ENCODE data around the gene P2RY1. TPM values are rescaled to one million over a fixed set of nuclear protein-coding genes. Genes with fewer than 3 reads are reported as not detected.
"Not testable (repeated sequence)": the region's sequence is repeated elsewhere in the genome, so short reads cannot be mapped to it uniquely, and the experiment has no call there.

Gene P2RY1
- total RNA-seq, 1 donor from 2014 or later = 2.1 TPM

DNA sequence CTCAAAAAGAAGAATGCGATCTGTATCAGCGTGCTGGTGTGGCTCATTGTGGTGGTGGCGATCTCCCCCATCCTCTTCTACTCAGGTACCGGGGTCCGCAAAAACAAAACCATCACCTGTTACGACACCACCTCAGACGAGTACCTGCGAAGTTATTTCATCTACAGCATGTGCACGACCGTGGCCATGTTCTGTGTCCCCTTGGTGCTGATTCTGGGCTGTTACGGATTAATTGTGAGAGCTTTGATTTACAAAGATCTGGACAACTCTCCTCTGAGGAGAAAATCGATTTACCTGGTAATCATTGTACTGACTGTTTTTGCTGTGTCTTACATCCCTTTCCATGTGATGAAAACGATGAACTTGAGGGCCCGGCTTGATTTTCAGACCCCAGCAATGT is 1.3 kb downstream of the P2RY1 start:
- TF ChIP-seq, protein P1, sequence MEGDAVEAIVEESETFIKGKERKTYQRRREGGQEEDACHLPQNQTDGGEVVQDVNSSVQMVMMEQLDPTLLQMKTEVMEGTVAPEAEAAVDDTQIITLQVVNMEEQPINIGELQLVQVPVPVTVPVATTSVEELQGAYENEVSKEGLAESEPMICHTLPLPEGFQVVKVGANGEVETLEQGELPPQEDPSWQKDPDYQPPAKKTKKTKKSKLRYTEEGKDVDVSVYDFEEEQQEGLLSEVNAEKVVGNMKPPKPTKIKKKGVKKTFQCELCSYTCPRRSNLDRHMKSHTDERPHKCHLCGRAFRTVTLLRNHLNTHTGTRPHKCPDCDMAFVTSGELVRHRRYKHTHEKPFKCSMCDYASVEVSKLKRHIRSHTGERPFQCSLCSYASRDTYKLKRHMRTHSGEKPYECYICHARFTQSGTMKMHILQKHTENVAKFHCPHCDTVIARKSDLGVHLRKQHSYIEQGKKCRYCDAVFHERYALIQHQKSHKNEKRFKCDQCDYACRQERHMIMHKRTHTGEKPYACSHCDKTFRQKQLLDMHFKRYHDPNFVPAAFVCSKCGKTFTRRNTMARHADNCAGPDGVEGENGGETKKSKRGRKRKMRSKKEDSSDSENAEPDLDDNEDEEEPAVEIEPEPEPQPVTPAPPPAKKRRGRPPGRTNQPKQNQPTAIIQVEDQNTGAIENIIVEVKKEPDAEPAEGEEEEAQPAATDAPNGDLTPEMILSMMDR (IDR thresholded peaks at IDR 0.05; ENCODE audit: unreplicated experiment) = no peak
- Mint-ChIP-seq H3K9me3 (ENCODE audit: low read depth) (no peaks in the 10 kb centered on the region), H3K36me3 (ENCODE audit: insufficient read depth) (no peaks in the 10 kb centered on the region), H3K27me3 (peaks cover 32% of the 10 kb centered on the region), H3K4me3 (ENCODE audit: low read depth) (peak overlapping the region; percentile 94), H3K27ac (no peak overlapping the region), H3K4me1 (ENCODE audit: low read depth) (peaks cover 15% of the 10 kb centered on the region)
- no peak for DNase-seq (ENCODE audit: low spot score, unreplicated experiment)

- Mint-ChIP-seq H3K36me3 (ENCODE audit: insufficient read depth) (no peaks in the 10 kb centered on the region), H3K27ac (no peak overlapping the region), H3K27me3 (peaks cover 25% of the 10 kb centered on the region), H3K4me3 (ENCODE audit: low read depth) (no peak overlapping the region), H3K4me1 (ENCODE audit: low read depth) (peaks cover 13% of the 10 kb centered on the region), H3K9me3 (ENCODE audit: low read depth) (no peaks in the 10 kb centered on the region)
- TF ChIP-seq, protein P1 (IDR thresholded peaks at IDR 0.05; ENCODE audit: unreplicated experiment) = no peak
- DNase-seq (ENCODE audit: low spot score, unreplicated experiment) = no peak
Observed at GRCh38 chr3:152839511-152839910, 4.6 kb downstream of the P2RY1 start.

DNA sequence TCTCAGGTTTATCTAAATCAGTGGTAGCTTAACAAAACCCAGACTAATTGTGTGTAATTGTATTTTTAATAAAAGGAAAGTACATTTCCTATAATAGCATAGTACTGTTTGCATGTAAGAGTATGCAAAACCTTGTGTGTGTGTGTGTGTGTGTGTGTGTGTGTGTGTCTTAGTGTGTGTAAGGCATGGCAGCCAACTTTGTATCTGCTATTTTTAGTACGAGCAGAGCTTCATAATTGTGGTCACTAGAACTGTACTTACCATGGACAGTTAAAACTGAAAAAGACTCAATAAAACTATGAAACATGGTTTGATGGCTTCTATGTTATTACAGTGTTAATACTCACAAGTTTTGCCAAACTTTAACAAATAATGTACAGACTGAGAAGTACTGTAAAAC is 6.2 kb downstream of the P2RY1 start:
- Mint-ChIP-seq H3K36me3 (ENCODE audit: insufficient read depth) (no peaks in the 10 kb centered on the region), H3K27ac (no peak overlapping the region), H3K9me3 (ENCODE audit: low read depth) (no peaks in the 10 kb centered on the region), H3K4me3 (ENCODE audit: low read depth) (no peak overlapping the region), H3K27me3 (peaks cover 21% of the 10 kb centered on the region), H3K4me1 (ENCODE audit: low read depth) (peaks cover 10% of the 10 kb centered on the region)
- no peak for DNase-seq (ENCODE audit: low spot score, unreplicated experiment)
- TF ChIP-seq, protein P1 (IDR thresholded peaks at IDR 0.05; ENCODE audit: unreplicated experiment) = no peak

DNA sequence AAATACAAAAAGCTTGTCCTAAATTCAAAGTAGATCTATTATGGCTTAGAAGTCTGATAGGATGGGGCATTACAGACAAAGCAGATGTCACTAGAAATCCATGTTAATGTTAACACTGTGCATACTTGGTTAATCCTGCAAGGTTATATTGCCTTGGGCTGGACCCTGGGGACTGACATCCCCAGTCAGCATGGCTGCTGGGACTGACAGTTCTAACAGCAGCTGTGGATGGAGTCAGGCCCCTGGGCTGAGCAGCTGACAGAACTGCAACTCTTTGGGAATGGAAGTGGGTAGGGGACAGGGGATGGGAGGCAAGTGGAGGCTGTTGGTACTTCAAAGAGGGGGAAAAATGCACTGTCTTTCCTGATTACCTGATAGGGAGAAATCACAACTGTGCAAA is 7.5 kb downstream of the P2RY1 start:
- no peak for DNase-seq (ENCODE audit: low spot score, unreplicated experiment)
- peaks cover 1% of the 10 kb centered on the region for H3K9me3 Mint-ChIP-seq (ENCODE audit: low read depth)
- no peak overlapping the region for H3K4me3 Mint-ChIP-seq (ENCODE audit: low read depth)
- H3K27me3 Mint-ChIP-seq = peaks cover 10% of the 10 kb centered on the region
- TF ChIP-seq, protein P1 (IDR thresholded peaks at IDR 0.05; ENCODE audit: unreplicated experiment) = no peak
- no peak overlapping the region for H3K27ac Mint-ChIP-seq
- no peaks in the 10 kb centered on the region for H3K4me1 Mint-ChIP-seq (ENCODE audit: low read depth)
- H3K36me3 Mint-ChIP-seq (ENCODE audit: insufficient read depth) = peaks cover 1% of the 10 kb centered on the region

DNA sequence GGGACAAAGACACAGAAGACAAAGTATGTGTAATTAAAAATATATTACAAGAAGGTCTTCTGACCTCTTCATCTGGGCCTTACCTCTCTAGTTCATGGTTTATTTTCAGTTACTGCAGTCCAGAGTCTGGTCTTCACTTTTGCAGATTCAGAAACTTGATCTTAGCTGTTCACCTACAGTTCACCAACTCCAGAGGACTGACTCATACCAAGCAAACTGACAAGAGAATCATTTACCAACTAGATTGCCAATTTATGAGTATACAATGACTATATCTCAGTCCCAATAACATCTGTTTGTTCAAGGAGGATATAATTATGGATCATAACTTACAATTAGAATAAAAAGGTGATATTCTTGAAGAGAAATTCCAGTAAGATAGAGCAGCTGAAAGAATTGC is 9.0 kb downstream of the P2RY1 start:
- peaks cover 13% of the 10 kb centered on the region for H3K9me3 Mint-ChIP-seq (ENCODE audit: low read depth)
- peaks cover 2% of the 10 kb centered on the region for H3K36me3 Mint-ChIP-seq (ENCODE audit: insufficient read depth)
- H3K27ac Mint-ChIP-seq = no peak overlapping the region
- DNase-seq (ENCODE audit: low spot score, unreplicated experiment) = no peak
- peaks cover under 1% of the 10 kb centered on the region for H3K27me3 Mint-ChIP-seq
- TF ChIP-seq, protein P1 (IDR thresholded peaks at IDR 0.05; ENCODE audit: unreplicated experiment) = no peak
- H3K4me3 Mint-ChIP-seq (ENCODE audit: low read depth) = no peak overlapping the region
- H3K4me1 Mint-ChIP-seq (ENCODE audit: low read depth) = no peaks in the 10 kb centered on the region

DNA sequence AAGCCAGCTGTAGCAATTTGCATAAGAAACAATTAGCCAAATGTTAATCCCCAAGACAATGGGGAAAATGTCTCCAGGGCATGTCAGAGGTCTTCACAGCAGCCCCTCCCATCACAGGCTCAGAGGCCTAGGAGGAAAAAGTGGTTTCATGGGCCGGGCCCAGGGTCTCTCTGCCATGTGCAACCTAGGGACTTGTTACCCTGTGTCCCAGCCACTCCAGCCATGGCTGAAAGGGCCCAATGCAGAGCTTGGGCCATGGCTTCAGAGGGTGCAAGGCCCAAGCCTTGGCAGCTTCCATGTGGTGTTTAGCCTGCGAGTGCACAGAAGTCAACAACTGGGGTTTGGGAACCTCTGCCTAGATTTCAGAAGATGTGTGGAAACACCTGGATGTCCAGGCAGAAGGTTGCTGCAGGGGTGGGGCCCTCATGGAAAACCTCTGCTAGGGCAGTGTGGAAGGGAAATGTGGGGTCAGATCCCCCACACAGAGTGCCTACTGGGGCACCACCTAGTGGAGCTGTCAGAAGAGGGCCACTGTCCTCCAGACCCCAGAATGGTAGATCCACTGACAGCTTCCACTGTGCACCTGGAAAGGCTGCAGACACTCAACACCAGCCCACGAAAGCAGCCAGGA is 11.8 kb downstream of the P2RY1 start:
- H3K27me3 Mint-ChIP-seq; H3K36me3 Mint-ChIP-seq (ENCODE audit: insufficient read depth); H3K4me3 Mint-ChIP-seq (ENCODE audit: low read depth); DNase-seq (ENCODE audit: low spot score, unreplicated experiment); H3K27ac Mint-ChIP-seq; H3K4me1 Mint-ChIP-seq (ENCODE audit: low read depth): not testable (repeated sequence)
- H3K9me3 Mint-ChIP-seq (ENCODE audit: low read depth) = peaks cover 13% of the 10 kb centered on the region

GRCh38 chr3:152847599-152847998 is 12.7 kb downstream of the P2RY1 start:
- H3K9me3 Mint-ChIP-seq (ENCODE audit: low read depth) = peaks cover 17% of the 10 kb centered on the region
- not testable (repeated sequence) for H3K27ac Mint-ChIP-seq; H3K4me3 Mint-ChIP-seq (ENCODE audit: low read depth); DNase-seq (ENCODE audit: low spot score, unreplicated experiment); H3K36me3 Mint-ChIP-seq (ENCODE audit: insufficient read depth); H3K4me1 Mint-ChIP-seq (ENCODE audit: low read depth); H3K27me3 Mint-ChIP-seq

Data from progenitor cell of endocrine pancreas (in vitro differentiated cells).